ENCODE data around the gene PCF11. TPM values are rescaled to one million over a fixed set of nuclear protein-coding genes. Genes with fewer than 3 reads are reported as not detected.

PCF11 gene
- total and polyA plus RNA-seq, 11 donors, result 15.2 to 35.7 (median 25.5) TPM

GRCh38 chr11:83147895-83148294 lies 9.0 kb upstream of the PCF11 start:
- no peaks in the 10 kb centered on the region for H3K9me3 ChIP-seq
- no peak for DNase-seq
- H3K4me3 ChIP-seq, result no peak overlapping the region
- H3K4me1 ChIP-seq, result no peaks in the 10 kb centered on the region
- no peak overlapping the region for H3K27ac ChIP-seq
- no peak for TF ChIP-seq POLR2A (IDR thresholded peaks at IDR 0.05)
- TF ChIP-seq, protein P1, sequence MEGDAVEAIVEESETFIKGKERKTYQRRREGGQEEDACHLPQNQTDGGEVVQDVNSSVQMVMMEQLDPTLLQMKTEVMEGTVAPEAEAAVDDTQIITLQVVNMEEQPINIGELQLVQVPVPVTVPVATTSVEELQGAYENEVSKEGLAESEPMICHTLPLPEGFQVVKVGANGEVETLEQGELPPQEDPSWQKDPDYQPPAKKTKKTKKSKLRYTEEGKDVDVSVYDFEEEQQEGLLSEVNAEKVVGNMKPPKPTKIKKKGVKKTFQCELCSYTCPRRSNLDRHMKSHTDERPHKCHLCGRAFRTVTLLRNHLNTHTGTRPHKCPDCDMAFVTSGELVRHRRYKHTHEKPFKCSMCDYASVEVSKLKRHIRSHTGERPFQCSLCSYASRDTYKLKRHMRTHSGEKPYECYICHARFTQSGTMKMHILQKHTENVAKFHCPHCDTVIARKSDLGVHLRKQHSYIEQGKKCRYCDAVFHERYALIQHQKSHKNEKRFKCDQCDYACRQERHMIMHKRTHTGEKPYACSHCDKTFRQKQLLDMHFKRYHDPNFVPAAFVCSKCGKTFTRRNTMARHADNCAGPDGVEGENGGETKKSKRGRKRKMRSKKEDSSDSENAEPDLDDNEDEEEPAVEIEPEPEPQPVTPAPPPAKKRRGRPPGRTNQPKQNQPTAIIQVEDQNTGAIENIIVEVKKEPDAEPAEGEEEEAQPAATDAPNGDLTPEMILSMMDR (IDR thresholded peaks at IDR 0.05), result no peak
- H3K36me3 ChIP-seq, result no peaks in the 10 kb centered on the region
- ATAC-seq, result no peak
- intact Hi-C loops (cut with DNase I), result loop anchor here in 1 of 10 donors (10.0 kb wide), 1 partner anchor 153 kb away; no protein-coding TSS in a partner anchor
- 86 to 88% (median 87%) methylated on average over 4 of the region's 4 CpGs for WGBS, 4 donors
- H3K27me3 ChIP-seq, result no peaks in the 10 kb centered on the region

DNA sequence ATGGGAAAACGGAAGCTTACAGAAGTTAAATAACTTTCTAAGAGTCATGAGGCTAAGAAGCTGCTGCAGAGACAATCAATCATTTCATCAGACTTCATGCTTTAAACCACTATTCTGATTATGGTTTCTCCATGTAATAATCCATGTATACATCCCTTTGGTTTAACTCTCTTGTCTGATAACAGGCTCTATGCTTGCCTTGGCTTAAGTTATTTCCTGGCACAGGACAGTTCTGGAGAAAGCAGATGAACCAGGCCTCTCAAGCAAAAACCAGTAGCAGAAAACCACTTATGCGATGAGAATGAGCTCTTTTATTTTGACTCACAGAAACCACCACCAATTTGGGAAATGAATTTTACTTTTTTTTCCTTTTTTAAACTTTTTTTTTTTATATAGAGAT lies 6.5 kb upstream of the PCF11 start:
- intact Hi-C loops (cut with DNase I), result loop anchor here in 5 of 10 donors (10.0 kb wide), 3 partner anchors 76 to 246 kb away; partner anchors contain the start of genes DDIAS (in 2 of the 5), PRCP (in 2 of the 5) and RAB30 (in 2 of the 5)
- 90 to 94% (median 92%) methylated on average over 2 of the region's 2 CpGs for WGBS, 4 donors
- Histone ChIP-seq H3K4me3 (no peak overlapping the region), H3K27ac (no peak overlapping the region), H3K9me3 (no peaks in the 10 kb centered on the region), H3K4me1 (peaks cover 0 to 4% (median 0%) of the 10 kb centered on the region in 12 donors), H3K27me3 (no peaks in the 10 kb centered on the region), H3K36me3 (no peaks in the 10 kb centered on the region)
- no peak for DNase-seq
- no peak for ATAC-seq
- TF ChIP-seq POLR2A (IDR thresholded peaks at IDR 0.05), result no peak
- TF ChIP-seq, protein P1 (IDR thresholded peaks at IDR 0.05), result no peak

DNA sequence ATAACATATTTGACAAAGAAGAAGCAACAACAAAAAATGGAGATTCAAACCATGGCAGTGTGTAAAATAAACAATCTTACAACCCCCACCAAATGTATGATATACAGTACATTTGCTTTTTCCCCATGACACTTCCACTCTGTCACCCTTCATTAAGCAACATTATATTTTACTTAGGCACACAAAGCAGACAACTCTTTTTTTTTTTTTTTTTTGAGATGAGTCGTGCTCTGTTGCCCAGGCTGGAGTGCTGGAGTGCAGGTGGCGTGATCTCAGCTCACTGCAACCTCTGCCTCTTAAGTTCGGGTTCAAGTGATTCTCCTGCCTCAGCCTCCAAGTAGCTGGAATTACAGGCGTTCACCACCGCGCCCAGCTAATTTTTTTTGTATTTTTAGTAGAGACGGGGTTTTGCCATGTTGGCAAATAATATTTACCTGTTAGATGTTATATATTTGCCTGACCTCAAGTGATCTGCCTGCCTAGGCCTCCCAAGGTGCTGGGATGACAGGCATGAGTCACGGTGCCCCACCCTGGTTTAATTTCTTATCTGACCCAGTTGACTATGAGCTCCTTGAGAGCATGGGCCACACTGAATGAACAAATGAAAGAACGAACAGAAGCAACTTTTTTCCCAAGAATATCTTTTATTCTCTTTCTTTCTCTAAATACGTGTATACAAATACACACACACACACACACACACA lies 5.5 kb upstream of the PCF11 start:
- intact Hi-C loops (cut with DNase I), result loop anchor here in 5 of 10 donors (10.0 kb wide), 3 partner anchors 77 to 247 kb away; partner anchors contain the start of genes DDIAS (in 2 of the 5), PRCP (in 2 of the 5) and RAB30 (in 2 of the 5)
- Histone ChIP-seq H3K4me3 (no peak overlapping the region), H3K27ac (no peak overlapping the region), H3K4me1 (peaks cover 0 to 7% (median 0%) of the 10 kb centered on the region in 12 donors), H3K9me3 (no peaks in the 10 kb centered on the region), H3K27me3 (no peaks in the 10 kb centered on the region), H3K36me3 (no peaks in the 10 kb centered on the region)
- no peak for DNase-seq
- 91 to 96% (median 93%) methylated on average over 10 of the region's 10 CpGs for WGBS, 4 donors
- ATAC-seq, result no peak
- TF ChIP-seq POLR2A (IDR thresholded peaks at IDR 0.05), result no peak
- TF ChIP-seq, protein P1 (IDR thresholded peaks at IDR 0.05), result no peak

GRCh38 chr11:83152264-83152663 lies 4.7 kb upstream of the PCF11 start:
- H3K27me3 ChIP-seq, result no peaks in the 10 kb centered on the region
- intact Hi-C loops (cut with DNase I), result loop anchor here in 5 of 10 donors (10.0 kb wide), 3 partner anchors 77 to 247 kb away; partner anchors contain the start of genes DDIAS (in 2 of the 5), PRCP (in 2 of the 5) and RAB30 (in 2 of the 5)
- ATAC-seq (no peak), DNase-seq (no peak)
- H3K4me1 ChIP-seq, result peaks cover 0 to 7% (median 0%) of the 10 kb centered on the region in 12 donors
- no peak overlapping the region for H3K4me3 ChIP-seq
- no peak for TF ChIP-seq POLR2A (IDR thresholded peaks at IDR 0.05)
- TF ChIP-seq, protein P1 (IDR thresholded peaks at IDR 0.05), result no peak
- no peaks in the 10 kb centered on the region for H3K9me3 ChIP-seq
- H3K27ac ChIP-seq, result no peak overlapping the region
- 95 to 98% (median 97%) methylated on average over 2 of the region's 2 CpGs for WGBS, 4 donors
- no peaks in the 10 kb centered on the region for H3K36me3 ChIP-seq

Data from heart left ventricle (tissue), 16 donors.